Natural killer cell (primary cell): Measurements from ENCODE around the gene CRY2. TPM values are rescaled to one million over a fixed set of nuclear protein-coding genes. Genes with fewer than 3 reads are reported as not detected.

Source experiments
- ATAC-seq, 3 donors: fragments of 150-1000 bp in 2 of 3; fragments of 200-7000 bp in 1 of 3; cut with Tn5 transposase; 1 replicate in 1 of 3; 2 replicates in 2 of 3; pipeline ENCODE4 v1.10.0; 2021; ENCODE audit warnings: mild to moderate bottlenecking in 2 of 3, moderate library complexity in 2 of 3
- DNase-seq, 2 donors: peaks; one replicate each; pipeline versions ENCODE4 v3.0.0 to v3.0.0-alpha.2; 2013 to 2021; ENCODE audit warnings: mixed read lengths in 1 of 2
- H3K27ac ChIP-seq: one replicate; pipeline ENCODE4 v1.5.1; 2013; ENCODE audit warnings: mild to moderate bottlenecking, low read length
- H3K27me3 ChIP-seq: one replicate; pipeline ENCODE4 v1.6.1; 2013; ENCODE audit warnings: low read length; ENCODE audit not compliant: control insufficient read depth, insufficient read depth
- H3K36me3 ChIP-seq: one replicate; pipeline ENCODE4 v1.6.1; 2013; ENCODE audit warnings: low read length; ENCODE audit not compliant: control insufficient read depth, insufficient read depth
- H3K4me1 ChIP-seq: one replicate; pipeline ENCODE4 v1.6.1; 2013; ENCODE audit warnings: low read length; ENCODE audit not compliant: control insufficient read depth, insufficient read depth
- H3K4me3 ChIP-seq: one replicate; pipeline ENCODE4 v1.5.1; 2013; ENCODE audit warnings: low read length
- H3K9me3 ChIP-seq: one replicate; pipeline ENCODE4 v1.6.1; 2013; ENCODE audit warnings: low read length; ENCODE audit not compliant: control insufficient read depth, insufficient read depth
- H3K27ac Mint-ChIP-seq, 2 donors: one replicate each; pipeline ENCODE4 v1.8.0; 2022; ENCODE audit warnings: mild to moderate bottlenecking in 2 of 2, mixed read lengths in 2 of 2, moderate library complexity in 1 of 2
- H3K27me3 Mint-ChIP-seq, 2 donors: one replicate each; pipeline ENCODE4 v1.8.0; 2022; ENCODE audit warnings: low read depth in 2 of 2, mixed read lengths in 2 of 2
- H3K36me3 Mint-ChIP-seq: one replicate; pipeline ENCODE4 v1.8.0; 2022; ENCODE audit warnings: mixed read lengths
- H3K4me1 Mint-ChIP-seq, 2 donors: one replicate each; pipeline ENCODE4 v1.8.0; 2022; ENCODE audit warnings: mixed read lengths in 2 of 2
- H3K4me3 Mint-ChIP-seq: one replicate; pipeline ENCODE4 v1.8.0; 2022; ENCODE audit warnings: mild to moderate bottlenecking, moderate library complexity, mixed read lengths
- H3K9me3 Mint-ChIP-seq, 2 donors: one replicate each; pipeline ENCODE4 v1.8.0; 2022; ENCODE audit warnings: mixed read lengths in 2 of 2
- WGBS: methylation state at CpG from one replicate; pipeline ENCODE4 v1.1.7; 2013; ENCODE audit warnings: missing lambda C conversion rate; ENCODE audit not compliant: insufficient coverage; 5-methylcytosine and 5-hydroxymethylcytosine counted together
- intact Hi-C: fragments of 100-400 bp; cut with micrococcal nuclease; formaldehyde crosslinking; loops from one replicate; pipeline ENCODE4 v1.14.2; 2022
- total RNA-seq, 4 donors: library from RNA; stranded (reverse); fragments of 120-200 nt in 1 of 4; gene quantifications; one replicate each; pipeline versions ENCODE4 v1.2.3 to v1.2.4, GENCODE V29; 2013 to 2022
- TF ChIP-seq, protein P1 (sequence below): fragments of 200-600 bp; IDR thresholded peaks from one replicate; pipeline ENCODE4 v1.8.0; 2022; ENCODE audit warnings: antibody characterized with exemption

CRY2 gene
- total RNA-seq, 3 donors from 2014 or later (not counting 1 experiment from before 2014, with no cell fraction given) = 124 to 214 (median 141) TPM

DNA sequence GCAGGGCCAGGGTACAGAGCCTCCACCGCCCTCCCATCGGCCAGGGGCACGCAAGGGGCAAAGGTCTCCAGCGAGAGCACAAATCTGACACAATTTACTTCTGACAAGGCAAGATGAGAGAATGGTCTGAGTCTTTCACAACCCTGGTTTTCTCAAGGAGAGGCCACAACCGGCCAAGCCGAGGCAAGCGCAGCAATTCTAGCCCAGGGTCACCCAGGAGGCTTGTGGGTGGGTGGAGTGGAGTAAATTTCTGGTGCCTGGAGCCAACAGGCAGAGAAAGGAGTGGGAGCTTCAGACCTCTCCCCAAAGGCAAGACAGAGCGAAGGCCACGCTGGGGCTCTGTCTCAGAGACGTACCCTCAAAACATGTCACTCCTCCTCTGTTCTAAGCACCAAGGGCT is 84.5 kb downstream of the CRY2 start:
- Mint-ChIP-seq H3K27me3 (no peaks in the 10 kb centered on the region), H3K4me3 (no peak overlapping the region), H3K9me3 (no peaks in the 10 kb centered on the region), H3K4me1 (peaks cover 30% of the 10 kb centered on the region in 2 donors), H3K27ac (peak overlapping the region; percentile 86 to 95), H3K36me3 (peaks cover 4% of the 10 kb centered on the region)
- Histone ChIP-seq H3K27me3 (no peaks in the 10 kb centered on the region), H3K9me3 (no peaks in the 10 kb centered on the region), H3K4me3 (peak overlapping the region; percentile 43), H3K4me1 (peaks cover 72% of the 10 kb centered on the region), H3K27ac (no peak overlapping the region), H3K36me3 (peaks cover 43% of the 10 kb centered on the region)
- TF ChIP-seq, protein P1, sequence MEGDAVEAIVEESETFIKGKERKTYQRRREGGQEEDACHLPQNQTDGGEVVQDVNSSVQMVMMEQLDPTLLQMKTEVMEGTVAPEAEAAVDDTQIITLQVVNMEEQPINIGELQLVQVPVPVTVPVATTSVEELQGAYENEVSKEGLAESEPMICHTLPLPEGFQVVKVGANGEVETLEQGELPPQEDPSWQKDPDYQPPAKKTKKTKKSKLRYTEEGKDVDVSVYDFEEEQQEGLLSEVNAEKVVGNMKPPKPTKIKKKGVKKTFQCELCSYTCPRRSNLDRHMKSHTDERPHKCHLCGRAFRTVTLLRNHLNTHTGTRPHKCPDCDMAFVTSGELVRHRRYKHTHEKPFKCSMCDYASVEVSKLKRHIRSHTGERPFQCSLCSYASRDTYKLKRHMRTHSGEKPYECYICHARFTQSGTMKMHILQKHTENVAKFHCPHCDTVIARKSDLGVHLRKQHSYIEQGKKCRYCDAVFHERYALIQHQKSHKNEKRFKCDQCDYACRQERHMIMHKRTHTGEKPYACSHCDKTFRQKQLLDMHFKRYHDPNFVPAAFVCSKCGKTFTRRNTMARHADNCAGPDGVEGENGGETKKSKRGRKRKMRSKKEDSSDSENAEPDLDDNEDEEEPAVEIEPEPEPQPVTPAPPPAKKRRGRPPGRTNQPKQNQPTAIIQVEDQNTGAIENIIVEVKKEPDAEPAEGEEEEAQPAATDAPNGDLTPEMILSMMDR = no peak
- intact Hi-C loops = no loop called here
- WGBS = 93% methylated on average over 10 of the region's 10 CpGs
- DNase-seq = no peak
- ATAC-seq = no peak

DNA sequence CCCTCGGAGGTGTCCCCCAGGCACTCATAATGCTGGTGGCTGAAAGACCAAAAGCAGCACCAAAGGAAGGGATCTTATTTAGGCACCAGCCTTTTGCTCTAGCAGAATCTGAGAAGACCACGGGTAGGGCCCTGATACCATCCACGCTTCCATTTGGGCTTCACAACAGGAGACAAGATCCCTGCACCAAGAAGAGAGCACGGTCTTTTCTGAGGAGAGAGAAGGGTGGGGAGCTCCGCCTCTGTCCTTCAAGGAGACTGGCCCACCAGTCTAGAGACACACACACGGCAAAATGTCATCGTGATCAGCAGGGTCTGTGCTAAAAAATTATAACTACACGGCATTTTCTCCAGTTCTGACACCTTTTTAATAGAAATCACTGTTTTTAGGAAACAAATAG is 84.9 kb downstream of the CRY2 start:
- 86% methylated on average over 8 of the region's 8 CpGs for WGBS
- intact Hi-C loops = no loop called here
- ATAC-seq = no peak
- no peaks in the 10 kb centered on the region for H3K9me3 Mint-ChIP-seq
- Histone ChIP-seq H3K27me3 (no peaks in the 10 kb centered on the region), H3K9me3 (no peaks in the 10 kb centered on the region), H3K4me3 (peak overlapping the region; percentile 43), H3K36me3 (peaks cover 47% of the 10 kb centered on the region), H3K27ac (no peak overlapping the region), H3K4me1 (peaks cover 67% of the 10 kb centered on the region)
- no peak overlapping the region for H3K4me3 Mint-ChIP-seq
- H3K4me1 Mint-ChIP-seq = peaks cover 27 to 29% of the 10 kb centered on the region in 2 donors
- TF ChIP-seq, protein P1 = no peak
- peaks cover 8% of the 10 kb centered on the region for H3K36me3 Mint-ChIP-seq
- peak overlapping the region in 1 of 2 donors; percentile 95 for H3K27ac Mint-ChIP-seq
- no peaks in the 10 kb centered on the region for H3K27me3 Mint-ChIP-seq
- DNase-seq = no peak

Other genes starting within 250 kb of the CRY2 start
- not detected for gene CHST1, start 181.9 kb upstream of the CRY2 start, total RNA-seq
- gene SLC35C1, start 42.3 kb upstream of the CRY2 start, total RNA-seq = 10 to 100 TPM in 1 of 3 donors, 1 to 10 TPM in 2; 7.1 to 11.9 (median 9.5) TPM
- gene MAPK8IP1, start 38.2 kb downstream of the CRY2 start, total RNA-seq = 10 to 100 TPM in 2 of 3 donors, 1 to 10 TPM in 1; 9.7 to 21.5 (median 13.9) TPM
- 1 to 10 TPM; 3.7 to 6.8 (median 3.9) TPM for gene FREY1, start 59.8 kb downstream of the CRY2 start, total RNA-seq
- gene PEX16, start 70.4 kb downstream of the CRY2 start, total RNA-seq = 10 to 100 TPM; 61.3 to 75.8 (median 67.6) TPM
- gene LARGE2, start 75.2 kb downstream of the CRY2 start, total RNA-seq = 1 to 10 TPM in 2 of 3 donors, under 1 TPM in 1; 0.40 to 1.7 (median 1.0) TPM